HK-2 (cell line): ENCODE measurements around the gene ZSCAN20.

Experiments
- DNase-seq: peaks from one replicate; pipeline ENCODE4 v3.0.0-alpha.2; 2018; ENCODE audit not compliant: unreplicated experiment

ZSCAN20 gene

DNA sequence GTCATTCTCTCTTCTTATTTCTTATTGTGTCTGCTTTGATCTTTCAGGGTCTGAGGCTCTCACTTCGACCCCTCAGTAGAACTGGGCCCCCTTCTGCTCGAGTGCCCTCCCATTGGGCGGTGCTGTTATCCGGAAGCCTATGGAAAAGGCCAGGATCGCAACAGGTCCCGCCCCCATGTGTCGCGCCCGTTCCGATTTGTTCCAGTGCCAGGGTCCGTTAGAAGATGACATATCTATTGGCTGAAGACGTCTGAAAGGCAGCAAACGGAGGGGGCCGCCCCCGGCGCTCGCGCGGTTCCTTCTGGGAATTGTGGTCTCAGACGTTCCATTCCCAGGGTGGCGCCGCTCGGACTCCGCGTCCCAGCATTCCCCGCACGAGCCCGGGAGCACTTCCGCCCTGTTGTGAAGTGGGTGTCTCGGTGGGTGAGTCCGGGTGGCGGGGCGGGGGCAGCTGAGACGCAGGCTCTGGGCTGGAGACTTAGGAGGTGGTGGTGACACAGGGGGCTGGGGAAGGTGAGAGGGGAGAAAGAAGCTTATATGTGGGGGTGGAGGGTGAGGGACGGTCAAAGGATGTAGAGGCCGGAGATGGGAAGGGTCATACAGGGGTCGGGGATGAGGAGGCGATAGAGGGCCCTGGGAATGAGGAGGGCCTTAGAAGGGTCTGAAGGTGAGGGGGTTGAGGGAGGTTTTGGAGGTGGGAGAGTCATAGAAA is at the start of gene ZSCAN20:
Gene ZSCAN20 (plus strand): TSS at position 377 of the 712 bp plus-strand sequence. CDS start 6,644 bp downstream, outside the sequence.
- DNase-seq: peak; percentile 99

DNA sequence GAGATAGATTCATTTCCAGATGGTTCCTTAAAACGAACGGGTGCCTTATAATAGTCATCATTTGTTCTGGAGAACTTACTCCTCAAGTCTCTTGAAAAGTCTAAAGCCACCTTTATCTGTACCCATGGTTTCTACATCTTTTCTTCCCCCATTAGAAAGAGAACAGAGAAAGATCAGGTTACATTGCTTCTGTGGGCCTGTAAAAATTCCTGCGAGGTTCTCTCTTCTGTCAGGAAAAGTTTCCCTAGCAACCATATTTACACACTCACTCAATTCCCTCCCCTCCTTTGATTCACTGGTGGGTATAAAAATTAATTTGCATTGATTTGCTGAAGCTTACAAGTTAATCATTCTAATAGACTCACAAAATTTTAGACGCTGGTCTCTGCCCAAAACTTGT is 48.2 kb upstream of the ZSCAN20 start:
- DNase-seq: no peak

GRCh38 chr1:33424610-33425009 is 47.8 kb upstream of the ZSCAN20 start:
- DNase-seq: no peak

GRCh38 chr1:33425900-33426299 is 46.5 kb upstream of the ZSCAN20 start:
- DNase-seq: no peak

DNA sequence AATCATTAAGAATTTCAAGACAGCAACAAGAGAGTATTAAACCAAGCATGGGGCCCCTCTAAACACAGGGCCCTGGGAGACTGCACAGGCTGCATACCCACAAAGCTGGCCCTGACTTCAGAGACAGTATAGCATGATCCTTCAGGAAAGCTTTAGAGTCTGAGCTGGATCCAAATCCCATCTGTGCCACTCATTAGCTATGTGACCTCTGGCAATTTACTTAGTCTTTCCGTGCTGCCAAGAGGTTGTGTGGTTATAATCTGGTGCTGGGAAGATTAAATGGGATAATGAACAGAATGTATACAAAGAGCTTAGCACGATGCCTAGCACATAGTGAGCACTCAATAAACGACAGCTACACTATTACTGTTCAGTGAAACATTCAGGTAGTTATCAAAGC is 45.5 kb upstream of the ZSCAN20 start:
- DNase-seq: no peak

DNA sequence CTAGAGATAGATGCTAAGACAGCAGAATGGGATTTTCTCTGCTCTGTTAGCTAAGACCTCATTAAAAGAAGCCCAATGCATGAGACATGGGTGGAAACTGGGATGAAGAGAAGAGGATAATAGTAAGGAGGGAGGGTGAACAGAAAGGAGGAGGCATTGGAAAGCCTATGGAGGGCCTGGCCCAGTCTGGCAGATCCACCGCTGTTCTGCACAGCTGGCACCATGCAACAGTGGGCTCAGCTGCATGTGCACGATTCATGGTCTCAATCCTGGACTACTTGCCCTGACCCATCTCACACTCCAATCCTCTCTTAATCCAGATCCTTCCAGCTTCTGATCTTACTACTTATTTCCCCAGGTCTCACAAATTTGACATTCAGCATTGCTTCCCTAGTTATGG is 43.8 kb upstream of the ZSCAN20 start:
- no peak for DNase-seq

DNA sequence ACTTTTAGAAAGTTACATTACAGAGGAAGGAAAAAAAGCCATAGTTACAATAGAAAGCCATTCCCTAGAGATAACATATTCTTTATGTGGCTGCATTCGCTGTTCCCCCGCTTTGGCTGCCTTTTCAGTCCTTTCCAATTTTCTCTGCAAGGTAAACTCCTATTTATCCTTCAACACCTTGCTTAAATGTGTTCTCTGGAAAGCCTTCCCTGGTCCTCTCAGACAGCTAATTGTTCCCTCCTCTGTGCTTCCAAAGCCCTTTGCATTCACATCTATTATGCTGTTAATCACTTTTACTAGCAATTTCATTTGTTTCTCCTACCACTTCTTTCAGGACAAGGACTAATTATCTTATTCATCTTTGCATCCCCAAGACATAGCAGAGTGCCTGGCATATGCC is 43.1 kb upstream of the ZSCAN20 start:
- no peak for DNase-seq

DNA sequence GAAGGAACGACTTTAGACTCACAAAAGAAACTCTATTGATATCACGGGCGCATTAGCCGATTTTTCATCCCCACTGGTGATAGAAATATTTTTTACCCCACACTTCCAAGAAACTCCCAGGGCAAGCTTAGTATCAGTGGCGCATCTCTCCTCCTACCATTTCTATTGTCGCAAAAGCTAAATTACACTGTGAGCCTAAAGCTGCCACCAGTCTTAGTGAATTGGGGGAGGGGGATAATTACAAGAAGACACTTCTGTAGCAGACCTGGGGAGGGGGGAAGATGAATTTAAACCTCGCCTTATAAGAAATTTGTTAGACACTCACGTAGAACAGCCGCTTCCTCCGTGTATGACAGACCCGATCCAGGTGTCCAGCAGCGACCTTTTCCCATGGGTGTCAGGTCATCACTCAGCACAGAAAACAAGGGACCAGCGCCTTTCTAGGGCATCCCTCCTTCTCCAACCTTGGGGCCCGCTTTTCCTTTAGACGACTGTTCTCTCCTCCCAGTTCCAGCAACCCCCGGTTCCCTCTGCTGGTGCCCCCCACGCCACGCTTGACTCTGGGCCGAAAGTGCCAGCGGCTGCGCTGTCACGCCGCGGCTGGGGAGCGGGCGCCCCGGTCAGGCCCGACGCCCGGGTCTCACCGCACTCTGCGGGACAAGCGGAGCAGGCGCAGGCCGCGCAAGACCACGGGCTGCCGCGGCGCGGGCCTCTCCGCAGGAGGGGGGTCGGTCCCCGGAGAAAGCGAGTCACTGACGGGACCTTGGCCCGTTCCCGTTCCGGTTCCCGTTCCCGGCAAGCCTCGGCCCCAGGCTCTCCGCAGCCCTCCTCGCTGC is 42.4 kb upstream of the ZSCAN20 start:
- DNase-seq: peak; percentile 17

DNA sequence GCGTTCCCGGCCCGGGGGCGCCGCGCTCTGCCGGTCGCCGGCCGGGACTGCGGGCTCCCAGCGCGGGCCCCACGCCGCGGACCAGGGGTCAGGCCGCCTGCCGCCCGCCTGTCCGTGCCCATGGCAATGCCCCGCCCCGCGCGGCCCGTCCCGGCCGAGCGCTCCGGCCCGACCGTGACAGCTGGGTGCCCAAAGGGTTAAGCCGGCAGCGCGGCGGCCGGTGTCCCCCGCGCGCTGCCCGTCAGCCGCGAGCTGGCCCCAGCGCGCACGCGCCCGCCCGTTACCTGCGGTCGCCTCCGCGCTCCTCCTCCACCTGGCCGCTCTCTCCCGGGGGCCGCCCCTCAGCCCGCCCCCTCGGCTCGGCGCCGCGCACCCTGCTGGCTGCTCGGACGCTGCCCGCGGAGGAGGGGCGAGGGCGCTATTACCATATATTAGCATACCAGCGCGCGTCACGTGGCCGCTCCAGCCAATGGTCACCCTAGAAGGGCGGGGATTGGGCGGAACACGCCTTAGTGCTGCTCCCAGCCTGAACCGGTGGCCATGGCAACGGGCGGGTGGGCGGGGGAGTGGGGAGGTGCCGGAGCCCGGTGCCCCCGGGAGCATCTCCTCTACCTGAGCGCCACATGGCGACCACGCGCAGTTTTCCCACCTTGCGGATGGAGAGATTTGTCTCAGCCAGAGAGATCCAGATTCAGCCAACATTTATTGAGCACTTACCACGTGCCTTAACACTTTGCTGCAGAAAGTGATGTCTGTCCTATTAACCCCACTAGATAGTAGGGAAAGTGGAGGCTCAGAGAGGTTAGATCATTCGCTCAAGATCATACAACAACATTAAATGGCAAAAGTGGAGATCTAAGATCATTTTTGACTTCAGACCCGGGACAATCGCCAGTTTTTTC is 41.5 kb upstream of the ZSCAN20 start, which contains the start of gene PHC2:
Gene PHC2 (minus strand): TSS at position 404 of the 902 bp plus-strand sequence. CDS start 55,556 bp downstream, outside the sequence.
- peak; percentile 87 for DNase-seq

DNA sequence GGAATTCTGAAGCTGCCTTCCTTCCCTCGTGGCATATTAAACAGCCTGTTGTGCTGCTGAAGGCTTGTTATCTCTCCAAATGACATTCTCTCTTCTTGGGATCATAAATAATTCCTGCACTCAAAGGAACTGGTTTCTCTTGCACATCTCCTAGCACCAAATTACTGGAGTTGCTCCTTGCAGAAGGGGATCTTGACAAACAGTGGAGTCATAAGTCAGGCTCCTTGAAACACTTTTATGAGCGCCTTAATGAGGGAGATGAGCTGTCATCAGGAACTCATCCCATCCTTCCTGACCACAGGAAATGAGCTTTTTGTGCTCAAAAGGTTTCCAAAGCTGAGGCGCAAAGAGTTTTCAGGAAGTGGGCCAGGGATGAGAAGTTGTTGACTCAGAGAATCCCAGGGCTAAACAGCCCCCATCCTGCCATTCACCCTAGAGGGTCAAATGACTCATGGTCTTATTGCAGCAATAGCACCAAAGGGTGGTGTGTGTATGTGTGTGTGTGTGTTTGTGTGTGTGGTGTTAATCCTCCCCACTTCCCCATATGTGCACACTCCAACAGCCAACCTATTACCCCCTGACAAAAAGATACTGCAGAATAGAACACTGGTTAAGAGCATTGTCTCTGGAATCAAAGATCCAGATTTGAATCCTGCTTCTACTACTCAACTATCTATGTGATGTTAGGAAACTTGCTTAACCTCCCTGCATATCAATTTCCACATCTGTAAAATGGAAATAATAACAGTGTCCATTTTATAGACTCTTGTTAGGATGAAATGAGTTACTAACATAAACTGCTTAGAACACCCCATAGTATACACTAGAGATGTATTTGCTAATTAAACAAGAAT is 38.7 kb upstream of the ZSCAN20 start:
- peak; percentile 87 for DNase-seq

DNA sequence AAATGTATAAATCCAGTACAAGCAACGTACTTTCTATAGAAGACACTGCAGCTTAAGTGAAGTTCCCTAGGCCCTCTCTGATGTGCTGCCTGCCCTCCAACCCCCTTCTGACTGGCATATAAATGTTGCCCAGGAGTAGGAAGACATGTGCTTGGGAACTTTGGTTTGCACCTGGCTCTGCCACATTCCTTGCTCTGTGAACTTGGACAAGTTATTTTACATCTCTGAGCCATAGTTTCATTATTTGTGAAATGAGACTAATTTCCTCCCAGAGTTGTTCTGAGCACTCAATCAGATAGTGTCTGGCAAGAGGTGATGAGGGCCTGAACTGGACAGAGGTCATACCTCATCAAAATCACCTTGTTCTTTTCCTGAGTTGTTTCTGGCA is 38.1 kb upstream of the ZSCAN20 start:
- DNase-seq: no peak

DNA sequence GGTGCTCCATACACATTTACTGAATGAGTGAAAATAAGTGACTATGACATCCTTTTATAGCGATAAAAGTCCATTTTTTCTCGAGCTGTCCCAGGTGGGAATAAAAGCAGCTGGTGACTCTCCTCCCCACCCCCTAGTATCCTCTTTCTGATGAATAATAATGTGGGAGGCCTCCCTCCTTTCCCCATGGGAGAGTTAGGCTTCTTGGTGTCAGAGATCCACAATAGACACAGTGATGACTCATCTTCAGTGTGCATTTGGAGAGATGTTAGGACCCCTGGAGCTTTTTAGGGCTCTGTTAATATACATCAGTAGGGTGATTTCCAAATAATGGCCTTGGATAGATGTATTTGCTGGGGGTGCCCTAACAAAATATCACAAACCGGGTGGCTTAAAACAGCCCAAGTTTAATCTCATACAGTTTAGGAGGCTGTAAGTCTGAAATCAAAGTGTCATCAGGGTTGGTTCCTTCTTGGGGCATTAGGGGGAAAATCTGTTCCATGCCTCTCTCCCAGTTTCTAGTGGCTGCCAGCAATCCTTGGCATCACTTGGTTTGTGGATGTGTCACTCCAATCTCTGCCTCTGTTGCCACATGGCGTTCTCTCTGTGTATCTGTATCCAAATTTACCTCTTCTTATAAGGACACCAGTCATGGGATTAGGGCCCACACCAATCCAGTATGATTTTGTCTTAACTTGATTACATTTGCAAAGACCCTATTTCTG is 37.2 kb upstream of the ZSCAN20 start:
- no peak for DNase-seq

DNA sequence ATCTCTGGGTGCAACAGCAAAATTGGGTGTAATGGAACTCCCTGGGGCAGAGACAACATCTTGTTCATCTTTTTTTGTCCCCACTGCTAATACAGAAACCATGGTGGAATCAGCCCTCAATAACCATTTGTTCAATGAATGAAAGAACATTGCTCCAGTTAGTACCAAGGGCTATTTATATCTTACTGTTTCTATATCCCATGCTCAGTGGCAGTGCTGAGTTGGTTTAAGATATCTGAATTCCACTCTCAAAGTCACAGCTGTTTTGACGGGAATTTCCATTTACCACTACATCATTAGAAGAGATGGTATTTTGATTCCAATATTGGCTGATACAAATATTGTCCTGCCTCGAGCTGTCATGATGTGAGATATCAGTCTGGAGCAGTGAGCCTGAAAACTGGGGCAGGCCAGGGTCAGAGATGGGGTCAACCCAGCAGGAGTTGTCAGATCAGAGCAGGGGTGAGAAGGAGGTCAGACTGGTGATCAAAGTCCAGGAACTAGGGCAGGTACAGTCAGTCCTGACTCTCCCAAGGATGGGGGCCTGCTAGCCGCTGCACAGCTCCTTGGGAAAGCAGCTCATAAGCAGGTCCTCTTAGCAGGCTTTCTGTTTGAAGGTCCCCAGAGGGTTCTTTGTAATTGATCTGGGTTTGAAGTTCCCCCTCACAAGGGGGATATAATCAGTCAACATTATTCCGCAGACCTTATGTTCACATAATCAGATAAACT is 35.7 kb upstream of the ZSCAN20 start:
- DNase-seq: no peak

GRCh38 chr1:33438364-33439160 is 33.9 kb upstream of the ZSCAN20 start:
- no peak for DNase-seq

DNA sequence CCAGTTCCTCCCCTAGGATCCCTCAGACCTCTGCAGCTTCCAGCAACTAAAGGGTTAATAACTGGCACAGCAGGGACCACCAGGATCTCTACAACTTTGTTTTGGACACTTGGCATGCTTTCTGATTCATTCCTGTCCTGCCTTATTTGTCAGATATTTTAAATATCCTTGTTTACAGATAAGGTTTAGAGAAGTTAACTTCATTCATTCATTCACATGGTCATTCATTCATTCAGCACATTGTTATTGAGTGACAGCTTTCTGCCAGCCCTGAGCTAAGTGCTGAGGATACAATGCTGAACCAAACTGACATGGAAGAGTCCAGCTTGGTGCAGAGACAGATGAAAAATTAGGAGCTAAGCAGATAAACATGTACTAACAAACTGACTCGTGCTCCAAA is 32.8 kb upstream of the ZSCAN20 start:
- no peak for DNase-seq

DNA sequence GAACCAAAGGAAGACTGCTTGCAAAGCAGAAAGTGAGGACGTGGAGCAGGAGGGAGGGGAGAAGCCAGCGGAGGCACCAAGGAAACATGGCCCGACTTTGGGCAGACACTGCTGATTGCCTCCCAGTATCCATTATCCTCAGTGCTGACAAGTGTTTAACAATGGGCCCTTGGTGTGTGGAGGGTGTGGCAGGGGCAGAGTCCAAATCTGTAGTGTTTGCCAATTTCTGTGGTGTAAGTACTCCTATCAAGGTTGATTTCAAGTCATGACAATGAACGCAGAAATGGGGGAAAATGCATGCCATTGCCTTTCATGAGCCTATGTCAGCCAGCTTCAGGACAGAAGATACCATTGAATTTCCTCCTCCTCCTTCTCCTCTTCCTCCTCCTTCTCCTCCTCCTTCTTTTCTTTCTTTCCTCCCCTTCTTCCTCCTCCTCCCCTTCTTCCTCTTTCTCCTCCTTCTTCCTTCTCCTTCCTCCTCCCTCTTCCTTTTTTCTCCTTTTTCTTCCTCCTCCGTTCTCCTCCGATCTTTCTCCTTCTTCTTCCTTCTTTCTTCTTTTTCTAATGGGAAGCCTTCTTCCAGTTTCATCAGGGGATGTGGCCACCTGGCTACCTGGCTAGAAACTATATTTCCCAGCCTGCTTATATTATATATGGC is 31.2 kb upstream of the ZSCAN20 start:
- no peak for DNase-seq

DNA sequence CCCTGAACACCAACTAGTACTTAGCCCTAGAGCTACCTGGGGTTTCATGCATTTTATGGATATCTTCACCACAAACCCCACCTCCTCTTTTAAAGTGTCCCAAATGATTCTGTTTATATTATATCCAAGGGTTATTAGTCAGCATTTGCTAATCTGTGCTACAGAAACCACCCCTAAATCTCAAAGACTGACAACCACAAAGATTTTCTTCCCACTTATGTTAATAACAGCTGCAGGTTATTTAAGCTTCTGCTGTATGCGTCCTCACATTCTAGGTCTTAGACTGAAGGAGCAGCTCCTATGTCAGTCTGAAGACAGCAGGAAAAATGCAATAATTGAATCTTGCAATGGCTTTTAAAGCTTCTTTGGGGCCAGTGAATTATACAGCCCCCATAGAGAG is 30.3 kb upstream of the ZSCAN20 start:
- DNase-seq: no peak

- no peak for DNase-seq
Measured at GRCh38 chr1:33443080-33443704, 29.3 kb upstream of the ZSCAN20 start.
